Measurements from ENCODE around the gene TPRG1L.

TPRG1L gene

DNA sequence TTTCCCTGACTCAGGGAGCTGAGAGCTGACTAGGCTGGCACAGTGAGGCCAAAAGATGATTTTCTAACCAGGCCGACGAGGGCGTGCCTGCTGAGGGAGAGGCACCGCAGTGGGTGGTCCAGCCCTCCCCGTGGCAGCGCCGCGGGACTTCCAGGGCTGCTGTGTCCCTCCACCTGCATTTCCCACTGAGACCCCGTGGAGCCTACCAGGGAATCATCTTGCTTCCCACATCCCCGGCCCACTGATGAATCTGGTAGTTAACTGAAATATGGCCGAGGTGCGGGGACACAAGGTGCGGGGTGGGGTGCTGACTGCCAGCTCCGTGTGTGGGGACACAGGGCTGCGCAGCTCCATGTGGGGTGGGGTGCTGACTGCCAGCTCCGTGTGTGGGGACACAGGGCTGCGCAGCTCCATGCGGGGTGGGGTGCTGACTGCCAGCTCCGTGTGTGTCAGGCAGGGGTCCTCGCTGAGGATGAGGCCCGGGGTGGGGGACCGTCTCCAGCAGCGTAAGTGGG lies 14.6 kb downstream of the TPRG1L start:
- Histone ChIP-seq H4K20me1 (ENCODE audit: low read depth, low read length) (no peaks in the 10 kb centered on the region), H3K27me3 (ENCODE audit: low read length) (no peaks in the 10 kb centered on the region), H3K79me2 (ENCODE audit: insufficient read depth, low read length) (no peaks in the 10 kb centered on the region), H3K27ac (ENCODE audit: low read depth, low read length) (no peak overlapping the region), H3K9me2 (replicated peaks; ENCODE audit: insufficient read depth, low read length) (no peaks in the 10 kb centered on the region), H3K9ac (ENCODE audit: low read length) (no peak overlapping the region), H3F3A (ENCODE audit: insufficient read depth) (no peaks in the 10 kb centered on the region), H3K4me3 (ENCODE audit: insufficient read depth, low read length, poor library complexity, severe bottlenecking) (no peak overlapping the region), H2AFZ (ENCODE audit: low read depth, low read length, severe bottlenecking) (no peak overlapping the region), H3K36me3 (ENCODE audit: low read length) (no peaks in the 10 kb centered on the region), H3K9me3 (ENCODE audit: insufficient read depth, low read length) (no peaks in the 10 kb centered on the region), H3K4me2 (ENCODE audit: low read depth, low read length, poor library complexity, severe bottlenecking) (no peak overlapping the region)
- no peak for TF ChIP-seq EZH2phosphoT487 (conservative IDR thresholded peaks at IDR 0.05; ENCODE audit: low read length)
- TF ChIP-seq, protein P1, sequence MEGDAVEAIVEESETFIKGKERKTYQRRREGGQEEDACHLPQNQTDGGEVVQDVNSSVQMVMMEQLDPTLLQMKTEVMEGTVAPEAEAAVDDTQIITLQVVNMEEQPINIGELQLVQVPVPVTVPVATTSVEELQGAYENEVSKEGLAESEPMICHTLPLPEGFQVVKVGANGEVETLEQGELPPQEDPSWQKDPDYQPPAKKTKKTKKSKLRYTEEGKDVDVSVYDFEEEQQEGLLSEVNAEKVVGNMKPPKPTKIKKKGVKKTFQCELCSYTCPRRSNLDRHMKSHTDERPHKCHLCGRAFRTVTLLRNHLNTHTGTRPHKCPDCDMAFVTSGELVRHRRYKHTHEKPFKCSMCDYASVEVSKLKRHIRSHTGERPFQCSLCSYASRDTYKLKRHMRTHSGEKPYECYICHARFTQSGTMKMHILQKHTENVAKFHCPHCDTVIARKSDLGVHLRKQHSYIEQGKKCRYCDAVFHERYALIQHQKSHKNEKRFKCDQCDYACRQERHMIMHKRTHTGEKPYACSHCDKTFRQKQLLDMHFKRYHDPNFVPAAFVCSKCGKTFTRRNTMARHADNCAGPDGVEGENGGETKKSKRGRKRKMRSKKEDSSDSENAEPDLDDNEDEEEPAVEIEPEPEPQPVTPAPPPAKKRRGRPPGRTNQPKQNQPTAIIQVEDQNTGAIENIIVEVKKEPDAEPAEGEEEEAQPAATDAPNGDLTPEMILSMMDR (IDR thresholded peaks at IDR 0.05; ENCODE audit: insufficient read depth, low read length, poor library complexity, severe bottlenecking), result no peak

DNA sequence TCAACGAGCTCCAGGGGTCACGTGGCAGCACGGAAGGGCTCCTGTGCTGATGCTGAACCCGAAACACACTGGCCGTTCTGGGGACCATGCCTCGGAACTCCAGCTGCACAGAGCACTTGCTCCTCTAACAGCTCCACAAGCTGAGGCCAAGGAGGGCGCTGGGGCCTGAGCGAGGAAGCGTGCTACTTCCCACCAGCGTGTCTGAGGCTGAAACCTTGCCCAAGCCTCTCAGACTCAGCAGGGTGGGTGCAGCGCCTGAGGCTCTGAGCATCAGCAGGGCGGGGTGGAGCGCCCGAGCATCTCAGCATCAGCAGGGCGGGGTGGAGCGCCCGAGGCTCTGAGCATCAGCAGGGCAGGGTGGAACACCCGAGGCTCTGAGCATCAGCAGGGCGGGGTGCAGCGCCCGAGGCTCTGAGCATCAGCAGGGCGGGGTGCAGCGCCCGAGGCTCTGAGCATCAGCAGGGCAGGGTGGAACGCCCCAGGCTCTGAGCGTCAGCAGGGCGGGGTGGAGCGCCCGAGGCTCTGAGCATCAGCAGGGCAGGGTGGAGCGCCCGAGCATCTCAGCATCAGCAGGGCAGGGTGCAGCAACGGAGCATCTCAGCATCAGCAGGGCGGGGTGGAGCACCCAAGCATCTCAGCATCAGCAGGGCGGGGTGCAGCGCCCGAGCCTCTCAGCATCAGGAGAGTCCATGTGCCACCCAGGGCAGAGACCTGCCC lies 15.5 kb downstream of the TPRG1L start:
- TF ChIP-seq, protein P1 (IDR thresholded peaks at IDR 0.05; ENCODE audit: insufficient read depth, low read length, poor library complexity, severe bottlenecking), result no peak
- TF ChIP-seq EZH2phosphoT487 (conservative IDR thresholded peaks at IDR 0.05; ENCODE audit: low read length), result no peak
- H4K20me1 ChIP-seq (ENCODE audit: low read depth, low read length), result no peaks in the 10 kb centered on the region
- no peaks in the 10 kb centered on the region for H3K79me2 ChIP-seq (ENCODE audit: insufficient read depth, low read length)

DNA sequence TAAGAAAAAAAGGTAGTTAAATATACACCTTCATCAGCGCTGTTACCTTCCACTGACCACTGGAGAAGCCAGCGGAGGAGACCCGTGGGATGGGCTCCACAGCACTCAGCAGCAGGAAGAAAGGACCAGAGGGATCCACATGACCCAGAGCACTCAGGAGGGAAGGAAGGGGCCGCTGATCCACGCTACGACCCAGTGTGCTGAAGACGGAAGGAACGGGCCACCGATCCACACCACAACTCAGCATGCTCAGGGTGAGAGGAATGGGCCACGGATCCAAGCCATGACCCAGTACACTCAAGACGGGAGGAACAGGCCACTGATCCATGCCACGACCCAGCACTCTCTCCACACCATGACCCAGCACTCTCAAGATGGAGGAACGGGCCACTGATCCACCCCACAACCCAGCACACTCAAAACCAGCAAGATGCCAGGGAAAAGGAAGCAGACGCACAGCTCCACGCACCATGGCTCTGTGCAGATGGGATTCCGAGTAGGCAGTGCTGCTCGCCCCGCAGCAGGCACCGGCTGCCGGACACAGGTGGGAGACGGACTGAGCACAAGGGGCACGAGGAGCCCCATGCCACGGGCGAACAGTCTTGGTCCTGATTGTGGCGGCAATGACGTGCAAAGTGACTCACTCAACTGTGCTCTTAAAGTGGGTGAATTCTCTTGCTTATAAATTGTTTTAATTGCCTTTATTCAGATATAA lies 16.4 kb downstream of the TPRG1L start:
- H4K20me1 ChIP-seq (ENCODE audit: low read depth, low read length), result no peaks in the 10 kb centered on the region
- H3K27ac ChIP-seq (ENCODE audit: low read depth, low read length), result no peak overlapping the region
- no peaks in the 10 kb centered on the region for H3K36me3 ChIP-seq (ENCODE audit: low read length)
- no peak overlapping the region for H3K4me2 ChIP-seq (ENCODE audit: low read depth, low read length, poor library complexity, severe bottlenecking)
- H2AFZ ChIP-seq (ENCODE audit: low read depth, low read length, severe bottlenecking), result no peak overlapping the region
- H3K27me3 ChIP-seq (ENCODE audit: low read length), result no peaks in the 10 kb centered on the region
- H3K79me2 ChIP-seq (ENCODE audit: insufficient read depth, low read length), result no peaks in the 10 kb centered on the region
- no peak overlapping the region for H3K9ac ChIP-seq (ENCODE audit: low read length)
- H3K4me3 ChIP-seq (ENCODE audit: insufficient read depth, low read length, poor library complexity, severe bottlenecking), result no peak overlapping the region
- no peaks in the 10 kb centered on the region for H3F3A ChIP-seq (ENCODE audit: insufficient read depth)
- H3K9me3 ChIP-seq (ENCODE audit: insufficient read depth, low read length), result no peaks in the 10 kb centered on the region
- TF ChIP-seq EZH2phosphoT487 (conservative IDR thresholded peaks at IDR 0.05; ENCODE audit: low read length), result no peak
- TF ChIP-seq, protein P1 (IDR thresholded peaks at IDR 0.05; ENCODE audit: insufficient read depth, low read length, poor library complexity, severe bottlenecking), result no peak
- H3K9me2 ChIP-seq (replicated peaks; ENCODE audit: insufficient read depth, low read length), result no peaks in the 10 kb centered on the region

More for the DNA sequence above, 15.5 kb downstream of the TPRG1L start:
- Histone ChIP-seq H3K4me3 (ENCODE audit: insufficient read depth, low read length, poor library complexity, severe bottlenecking) (no peak overlapping the region), H3K27me3 (ENCODE audit: low read length) (no peaks in the 10 kb centered on the region), H3K9ac (ENCODE audit: low read length) (no peak overlapping the region), H3K9me3 (ENCODE audit: insufficient read depth, low read length) (no peaks in the 10 kb centered on the region), H3K9me2 (replicated peaks; ENCODE audit: insufficient read depth, low read length) (no peaks in the 10 kb centered on the region), H3K27ac (ENCODE audit: low read depth, low read length) (no peak overlapping the region), H3F3A (ENCODE audit: insufficient read depth) (no peaks in the 10 kb centered on the region), H3K4me2 (ENCODE audit: low read depth, low read length, poor library complexity, severe bottlenecking) (no peak overlapping the region), H2AFZ (ENCODE audit: low read depth, low read length, severe bottlenecking) (no peak overlapping the region), H3K36me3 (ENCODE audit: low read length) (no peaks in the 10 kb centered on the region)

All from SU-DHL-6 (cell line).